GM12878 (cell line): Measurements from ENCODE around the gene PDLIM3. TPM values are rescaled to one million over a fixed set of nuclear protein-coding genes. Genes with fewer than 3 reads are reported as not detected.

Experiments
- ATAC-seq: fragments of 200-7000 bp; cut with Tn5 transposase; 3 replicates; pipeline ENCODE4 v1.9.1; 2020; ENCODE audit warnings: mild to moderate bottlenecking, moderate library complexity
- BruUV-seq: library from RNA; stranded (reverse); fragments of 400-500 nt; replicated peaks from 2 replicates; lab custom pipeline; 2021; lab: Mats Ljungman, UMichigan
- CTCF ChIA-PET: fragments of 300-600 bp; sonication (Branson Sonifier 250); formaldehyde crosslinking; extraction: SDS; loops from one replicate; lab custom pipeline; 2021; ENCODE audit warnings: inconsistent platforms; lab: Yijun Ruan, JAX
- POLR2A ChIA-PET: fragments of 350-600 bp; formaldehyde crosslinking; extraction: SDS; loops from one replicate; lab custom pipeline; 2021; ENCODE audit warnings: inconsistent platforms; lab: Charles Lee
- RAD21 ChIA-PET: fragments of 300-600 bp; sonication (Branson Sonifier 250); formaldehyde crosslinking; loops from one replicate; lab custom pipeline; 2023; ENCODE audit warnings: antibody characterized with exemption; ENCODE audit not compliant: unreplicated experiment; lab: Charles Lee
- SMC1A ChIA-PET: fragments of 300-600 bp; sonication (Branson Sonifier 250); formaldehyde crosslinking; loops from one replicate; lab custom pipeline; 2023; ENCODE audit not compliant: unreplicated experiment, uncharacterized antibody; lab: Charles Lee
- DNase-seq: peaks from one replicate; pipeline ENCODE4 v3.0.0-alpha.2; 2011; ENCODE audit warnings: low read depth, low spot score
- FAIRE-seq: peaks from 3 replicates; lab custom pipeline; 2011; peaks lifted over from hg19 to GRCh38; lab: Jason Lieb, UNC
- H2AFZ ChIP-seq: 2 replicates; pipeline ENCODE4 v1.6.0; 2011; ENCODE audit warnings: low read depth, low read length, control low read depth; ENCODE audit not compliant: control insufficient read depth
- H3K27ac ChIP-seq: 2 replicates; pipeline ENCODE4 v1.5.1; 2011; ENCODE audit warnings: control low read depth; ENCODE audit not compliant: control insufficient read depth, insufficient read depth
- H3K27me3 ChIP-seq, 2 experiments: replicated peaks in 1 of 2; 2 replicates each; pipeline versions ENCODE4 v1.6.0 to v1.6.1; 2011; ENCODE audit warnings: low read length in 1 of 2; ENCODE audit not compliant: control insufficient read depth in 2 of 2, insufficient read depth in 2 of 2
- H3K36me3 ChIP-seq, 2 experiments: 2 replicates each; pipeline ENCODE4 v1.5.1; 2011; ENCODE audit warnings: low read length in 1 of 2; ENCODE audit not compliant: control insufficient read depth in 2 of 2, insufficient read depth in 2 of 2
- H3K4me1 ChIP-seq: 2 replicates; pipeline ENCODE4 v1.6.1; 2011; ENCODE audit warnings: mild to moderate bottlenecking, low read length, moderate library complexity, mixed read lengths; ENCODE audit not compliant: control insufficient read depth, insufficient read depth
- H3K4me2 ChIP-seq: 2 replicates; pipeline ENCODE4 v1.6.0; 2011; ENCODE audit warnings: control low read depth; ENCODE audit not compliant: control insufficient read depth, insufficient read depth
- H3K4me3 ChIP-seq: fragments of 200-600 bp; sonication (generic); 2 replicates; pipeline ENCODE4 v1.5.1; 2016
- H3K79me2 ChIP-seq: 2 replicates; pipeline ENCODE4 v1.6.0; 2011; ENCODE audit warnings: low read length; ENCODE audit not compliant: control insufficient read depth, insufficient read depth
- H3K9ac ChIP-seq: 2 replicates; pipeline ENCODE4 v1.8.0; 2011; ENCODE audit warnings: low read length, control low read depth, mixed read lengths; ENCODE audit not compliant: control insufficient read depth, insufficient read depth
- H3K9me3 ChIP-seq: replicated peaks from 3 replicates; pipeline ENCODE4 v1.5.1; 2011; ENCODE audit warnings: mild to moderate bottlenecking, low read length; ENCODE audit not compliant: control insufficient read depth, insufficient read depth
- H4K20me1 ChIP-seq: 2 replicates; pipeline ENCODE4 v1.6.0; 2011; ENCODE audit not compliant: control insufficient read depth, insufficient read depth
- TBL1XR1 ChIP-seq: IDR thresholded peaks from 2 replicates; pipeline ENCODE4 v1.6.1; 2012; ENCODE audit warnings: low read depth, low read length, improper control_type of control experiment
- TCF12 ChIP-seq: IDR thresholded peaks from 2 replicates; pipeline ENCODE4 v1.6.1; 2011; ENCODE audit warnings: low read depth, mild to moderate bottlenecking, low read length
- WGBS: methylation state at CpG from one replicate; pipeline ENCODE4 v1.1.6; 2016; ENCODE audit warnings: low lambda C conversion rate; ENCODE audit not compliant: insufficient replicate concordance, insufficient coverage; ENCODE audit errors: missing lambda C conversion rate; 5-methylcytosine and 5-hydroxymethylcytosine counted together
- in situ Hi-C: fragments of 300-500 bp; cut with MboI; formaldehyde crosslinking; loops from 9 replicates; pipeline ENCODE4 v1.14.3; 2018; ENCODE audit warnings: mixed read lengths
- intact Hi-C: fragments of 100-400 bp; cut with micrococcal nuclease; formaldehyde crosslinking; loops from one replicate; pipeline ENCODE4 v1.14.2; 2022; ENCODE audit not compliant: unreplicated experiment
- polyA plus RNA-seq, 11 experiments: library from polyadenylated mRNA; depleted of rRNA in 4 of 11; unstranded in 6 of 11; stranded (reverse) in 5 of 11; fragments of >200 nt; fragmentation: Nextera tagmentation in 4 of 11; fragmentation: Illumina TruSeq in 1 of 11; extraction: Ambion mirVana in 4 of 11; extraction: Trizol in 1 of 11; gene quantifications; 1 replicate in 1 of 11; 2 replicates in 10 of 11; pipeline versions ENCODE4 v1.2.1 to v1.2.3, GENCODE V29; 2011 to 2016; ENCODE audit warnings: inconsistent platforms in 2 of 11, missing spikeins in 2 of 11, low read depth in 1 of 11
- total RNA-seq, 4 experiments: library from RNA; depleted of rRNA in 3 of 4; stranded (reverse); fragments of >200 nt in 3 of 4; fragmentation: Illumina TruSeq in 1 of 4; extraction: Trizol in 1 of 4; gene quantifications; 2 replicates each; pipeline versions ENCODE4 v1.2.1 to v1.2.3, GENCODE V29; 2013 to 2021
- TF ChIP-seq, protein P1 (sequence below): IDR thresholded peaks from 2 replicates; pipeline ENCODE4 v1.6.1; 2012; ENCODE audit warnings: improper control_type of control experiment, low read depth, low read length; ENCODE audit not compliant: insufficient replicate concordance
- TF ChIP-seq, protein P2 (sequence below): fragments of 450-650 bp; formaldehyde crosslinking; IDR thresholded peaks from 2 replicates; pipeline ENCODE4 v1.5.0; 2022; ENCODE audit warnings: mild to moderate bottlenecking, missing genetic modification characterization
- TF ChIP-seq, protein P3 (sequence below): IDR thresholded peaks from 2 replicates; pipeline ENCODE4 v1.6.1; 2012; ENCODE audit warnings: mild to moderate bottlenecking, low read depth, low read length
- TF ChIP-seq, protein P4 (sequence below): fragments of 450-650 bp; IDR thresholded peaks from 2 replicates; pipeline ENCODE4 v1.6.1; 2016; ENCODE audit warnings: mild to moderate bottlenecking

Gene PDLIM3
- total and polyA plus RNA-seq, 10 of the 15 experiments (the other 5 are each of a cell fraction or from before 2014, with no cell fraction given), result 0.04 to 0.43 (median 0.08) TPM; not detected in 7

DNA sequence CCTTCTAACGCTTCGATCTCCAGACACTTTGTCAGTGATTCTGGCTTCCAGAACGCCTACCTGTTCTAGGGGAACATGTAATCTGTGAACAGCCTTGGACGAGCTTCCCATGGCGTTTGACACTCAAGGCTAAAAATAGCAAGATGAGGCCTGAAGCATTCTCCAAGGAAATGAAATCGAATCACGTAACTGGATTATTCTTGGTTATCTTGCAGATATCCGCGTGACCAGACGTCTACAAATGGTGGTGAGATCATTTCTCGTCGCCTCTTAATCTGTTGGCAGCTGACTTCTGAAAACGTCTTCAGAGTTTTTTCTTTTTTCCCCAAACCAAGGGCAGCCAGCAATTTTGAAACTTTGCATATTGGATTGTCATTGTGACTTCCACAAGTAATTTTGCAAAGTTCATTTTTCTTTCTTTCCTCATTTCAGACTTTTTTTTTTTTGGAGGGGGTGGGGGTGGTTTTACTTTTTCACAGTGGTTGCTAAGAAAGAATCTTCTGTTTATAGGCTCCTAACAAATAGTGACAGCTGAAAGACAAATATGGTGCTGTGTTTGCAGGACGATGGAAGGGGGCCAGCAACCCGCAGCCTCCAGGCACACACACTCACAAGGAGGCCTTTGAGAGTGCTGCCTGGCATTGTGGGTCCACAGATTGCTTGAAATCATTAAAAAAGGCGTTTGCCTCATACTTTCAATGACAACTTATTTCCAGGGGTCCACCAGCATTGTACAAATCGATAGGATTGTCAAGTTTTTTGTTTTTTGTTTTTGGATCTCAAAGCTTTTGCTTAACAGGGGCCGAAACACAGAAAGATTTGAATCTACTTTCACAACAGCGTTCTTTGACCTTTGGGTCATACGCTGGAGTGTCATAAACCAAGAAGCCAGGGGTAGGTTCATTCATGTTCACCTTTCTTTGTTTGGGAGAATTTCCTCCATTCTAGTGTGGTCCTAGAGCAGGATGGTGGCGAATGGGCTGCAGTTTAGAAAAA, 32.4 kb upstream of the PDLIM3 start:
- intact Hi-C loops, result no loop called here
- FAIRE-seq (no peak), DNase-seq (no peak), ATAC-seq (no peak)
- in situ Hi-C loops, result no loop called here
- no peak overlapping the region for H2AFZ ChIP-seq
- H3K4me3 ChIP-seq, result no peak overlapping the region
- no peaks in the 10 kb centered on the region for H3K79me2 ChIP-seq
- no TSS peak for BruUV-seq
- peaks cover 2% of the 10 kb centered on the region; the same call in 1 of the 3 replicates for H3K9me3 ChIP-seq
- SMC1A ChIA-PET, result interaction anchor here (1.1 kb wide), 1 partner anchor 95 kb away, joined by 3 read pairs; no protein-coding TSS in a partner anchor
- no peaks in the 10 kb centered on the region for H3K4me1 ChIP-seq
- CTCF ChIA-PET, result interaction anchor here (0.6 kb wide), 1 partner anchor 321 kb away, joined by 4 read pairs; no protein-coding TSS in a partner anchor
- H4K20me1 ChIP-seq, result no peaks in the 10 kb centered on the region
- no peaks in the 10 kb centered on the region; a peak in 1 of 4 replicates for H3K27me3 ChIP-seq
- H3K4me2 ChIP-seq, result no peak overlapping the region
- no peak overlapping the region for H3K27ac ChIP-seq
- no peaks in the 10 kb centered on the region for H3K36me3 ChIP-seq
- H3K9ac ChIP-seq, result no peak overlapping the region
- POLR2A ChIA-PET, result no interaction called here
- RAD21 ChIA-PET, result no interaction called here
- WGBS, result 74% methylated on average over 21 of the region's 21 CpGs
- TF ChIP-seq, protein P1, sequence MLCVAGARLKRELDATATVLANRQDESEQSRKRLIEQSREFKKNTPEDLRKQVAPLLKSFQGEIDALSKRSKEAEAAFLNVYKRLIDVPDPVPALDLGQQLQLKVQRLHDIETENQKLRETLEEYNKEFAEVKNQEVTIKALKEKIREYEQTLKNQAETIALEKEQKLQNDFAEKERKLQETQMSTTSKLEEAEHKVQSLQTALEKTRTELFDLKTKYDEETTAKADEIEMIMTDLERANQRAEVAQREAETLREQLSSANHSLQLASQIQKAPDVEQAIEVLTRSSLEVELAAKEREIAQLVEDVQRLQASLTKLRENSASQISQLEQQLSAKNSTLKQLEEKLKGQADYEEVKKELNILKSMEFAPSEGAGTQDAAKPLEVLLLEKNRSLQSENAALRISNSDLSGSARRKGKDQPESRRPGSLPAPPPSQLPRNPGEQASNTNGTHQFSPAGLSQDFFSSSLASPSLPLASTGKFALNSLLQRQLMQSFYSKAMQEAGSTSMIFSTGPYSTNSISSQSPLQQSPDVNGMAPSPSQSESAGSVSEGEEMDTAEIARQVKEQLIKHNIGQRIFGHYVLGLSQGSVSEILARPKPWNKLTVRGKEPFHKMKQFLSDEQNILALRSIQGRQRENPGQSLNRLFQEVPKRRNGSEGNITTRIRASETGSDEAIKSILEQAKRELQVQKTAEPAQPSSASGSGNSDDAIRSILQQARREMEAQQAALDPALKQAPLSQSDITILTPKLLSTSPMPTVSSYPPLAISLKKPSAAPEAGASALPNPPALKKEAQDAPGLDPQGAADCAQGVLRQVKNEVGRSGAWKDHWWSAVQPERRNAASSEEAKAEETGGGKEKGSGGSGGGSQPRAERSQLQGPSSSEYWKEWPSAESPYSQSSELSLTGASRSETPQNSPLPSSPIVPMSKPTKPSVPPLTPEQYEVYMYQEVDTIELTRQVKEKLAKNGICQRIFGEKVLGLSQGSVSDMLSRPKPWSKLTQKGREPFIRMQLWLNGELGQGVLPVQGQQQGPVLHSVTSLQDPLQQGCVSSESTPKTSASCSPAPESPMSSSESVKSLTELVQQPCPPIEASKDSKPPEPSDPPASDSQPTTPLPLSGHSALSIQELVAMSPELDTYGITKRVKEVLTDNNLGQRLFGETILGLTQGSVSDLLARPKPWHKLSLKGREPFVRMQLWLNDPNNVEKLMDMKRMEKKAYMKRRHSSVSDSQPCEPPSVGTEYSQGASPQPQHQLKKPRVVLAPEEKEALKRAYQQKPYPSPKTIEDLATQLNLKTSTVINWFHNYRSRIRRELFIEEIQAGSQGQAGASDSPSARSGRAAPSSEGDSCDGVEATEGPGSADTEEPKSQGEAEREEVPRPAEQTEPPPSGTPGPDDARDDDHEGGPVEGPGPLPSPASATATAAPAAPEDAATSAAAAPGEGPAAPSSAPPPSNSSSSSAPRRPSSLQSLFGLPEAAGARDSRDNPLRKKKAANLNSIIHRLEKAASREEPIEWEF, result no peak
- TF ChIP-seq TBL1XR1, result no peak
- TF ChIP-seq, protein P2, sequence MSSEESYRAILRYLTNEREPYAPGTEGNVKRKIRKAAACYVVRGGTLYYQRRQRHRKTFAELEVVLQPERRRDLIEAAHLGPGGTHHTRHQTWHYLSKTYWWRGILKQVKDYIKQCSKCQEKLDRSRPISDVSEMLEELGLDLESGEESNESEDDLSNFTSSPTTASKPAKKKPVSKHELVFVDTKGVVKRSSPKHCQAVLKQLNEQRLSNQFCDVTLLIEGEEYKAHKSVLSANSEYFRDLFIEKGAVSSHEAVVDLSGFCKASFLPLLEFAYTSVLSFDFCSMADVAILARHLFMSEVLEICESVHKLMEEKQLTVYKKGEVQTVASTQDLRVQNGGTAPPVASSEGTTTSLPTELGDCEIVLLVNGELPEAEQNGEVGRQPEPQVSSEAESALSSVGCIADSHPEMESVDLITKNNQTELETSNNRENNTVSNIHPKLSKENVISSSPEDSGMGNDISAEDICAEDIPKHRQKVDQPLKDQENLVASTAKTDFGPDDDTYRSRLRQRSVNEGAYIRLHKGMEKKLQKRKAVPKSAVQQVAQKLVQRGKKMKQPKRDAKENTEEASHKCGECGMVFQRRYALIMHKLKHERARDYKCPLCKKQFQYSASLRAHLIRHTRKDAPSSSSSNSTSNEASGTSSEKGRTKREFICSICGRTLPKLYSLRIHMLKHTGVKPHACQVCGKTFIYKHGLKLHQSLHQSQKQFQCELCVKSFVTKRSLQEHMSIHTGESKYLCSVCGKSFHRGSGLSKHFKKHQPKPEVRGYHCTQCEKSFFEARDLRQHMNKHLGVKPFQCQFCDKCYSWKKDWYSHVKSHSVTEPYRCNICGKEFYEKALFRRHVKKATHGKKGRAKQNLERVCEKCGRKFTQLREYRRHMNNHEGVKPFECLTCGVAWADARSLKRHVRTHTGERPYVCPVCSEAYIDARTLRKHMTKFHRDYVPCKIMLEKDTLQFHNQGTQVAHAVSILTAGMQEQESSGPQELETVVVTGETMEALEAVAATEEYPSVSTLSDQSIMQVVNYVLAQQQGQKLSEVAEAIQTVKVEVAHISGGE, result no peak
- TF ChIP-seq, protein P3, sequence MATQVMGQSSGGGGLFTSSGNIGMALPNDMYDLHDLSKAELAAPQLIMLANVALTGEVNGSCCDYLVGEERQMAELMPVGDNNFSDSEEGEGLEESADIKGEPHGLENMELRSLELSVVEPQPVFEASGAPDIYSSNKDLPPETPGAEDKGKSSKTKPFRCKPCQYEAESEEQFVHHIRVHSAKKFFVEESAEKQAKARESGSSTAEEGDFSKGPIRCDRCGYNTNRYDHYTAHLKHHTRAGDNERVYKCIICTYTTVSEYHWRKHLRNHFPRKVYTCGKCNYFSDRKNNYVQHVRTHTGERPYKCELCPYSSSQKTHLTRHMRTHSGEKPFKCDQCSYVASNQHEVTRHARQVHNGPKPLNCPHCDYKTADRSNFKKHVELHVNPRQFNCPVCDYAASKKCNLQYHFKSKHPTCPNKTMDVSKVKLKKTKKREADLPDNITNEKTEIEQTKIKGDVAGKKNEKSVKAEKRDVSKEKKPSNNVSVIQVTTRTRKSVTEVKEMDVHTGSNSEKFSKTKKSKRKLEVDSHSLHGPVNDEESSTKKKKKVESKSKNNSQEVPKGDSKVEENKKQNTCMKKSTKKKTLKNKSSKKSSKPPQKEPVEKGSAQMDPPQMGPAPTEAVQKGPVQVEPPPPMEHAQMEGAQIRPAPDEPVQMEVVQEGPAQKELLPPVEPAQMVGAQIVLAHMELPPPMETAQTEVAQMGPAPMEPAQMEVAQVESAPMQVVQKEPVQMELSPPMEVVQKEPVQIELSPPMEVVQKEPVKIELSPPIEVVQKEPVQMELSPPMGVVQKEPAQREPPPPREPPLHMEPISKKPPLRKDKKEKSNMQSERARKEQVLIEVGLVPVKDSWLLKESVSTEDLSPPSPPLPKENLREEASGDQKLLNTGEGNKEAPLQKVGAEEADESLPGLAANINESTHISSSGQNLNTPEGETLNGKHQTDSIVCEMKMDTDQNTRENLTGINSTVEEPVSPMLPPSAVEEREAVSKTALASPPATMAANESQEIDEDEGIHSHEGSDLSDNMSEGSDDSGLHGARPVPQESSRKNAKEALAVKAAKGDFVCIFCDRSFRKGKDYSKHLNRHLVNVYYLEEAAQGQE, result no peak
- TF ChIP-seq, protein P4, sequence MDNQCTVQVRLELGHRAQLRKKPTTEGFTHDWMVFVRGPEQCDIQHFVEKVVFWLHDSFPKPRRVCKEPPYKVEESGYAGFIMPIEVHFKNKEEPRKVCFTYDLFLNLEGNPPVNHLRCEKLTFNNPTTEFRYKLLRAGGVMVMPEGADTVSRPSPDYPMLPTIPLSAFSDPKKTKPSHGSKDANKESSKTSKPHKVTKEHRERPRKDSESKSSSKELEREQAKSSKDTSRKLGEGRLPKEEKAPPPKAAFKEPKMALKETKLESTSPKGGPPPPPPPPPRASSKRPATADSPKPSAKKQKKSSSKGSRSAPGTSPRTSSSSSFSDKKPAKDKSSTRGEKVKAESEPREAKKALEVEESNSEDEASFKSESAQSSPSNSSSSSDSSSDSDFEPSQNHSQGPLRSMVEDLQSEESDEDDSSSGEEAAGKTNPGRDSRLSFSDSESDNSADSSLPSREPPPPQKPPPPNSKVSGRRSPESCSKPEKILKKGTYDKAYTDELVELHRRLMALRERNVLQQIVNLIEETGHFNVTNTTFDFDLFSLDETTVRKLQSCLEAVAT, result no peak
- no peak for TF ChIP-seq TCF12
